H1 (cell line): ENCODE measurements around the gene CBLC. TPM values are rescaled to one million over a fixed set of nuclear protein-coding genes. Genes with fewer than 3 reads are reported as not detected.

Experiments used
- CTCF ChIA-PET: fragments of 300-600 bp; sonication (Branson Sonifier 250); formaldehyde crosslinking; loops from one replicate; lab custom pipeline; 2021; ENCODE audit not compliant: partially characterized antibody; lab: Charles Lee
- POLR2A ChIA-PET: fragments of 300-600 bp; sonication (Branson Sonifier 250); formaldehyde crosslinking; loops from one replicate; lab custom pipeline; 2021; ENCODE audit warnings: inconsistent platforms; ENCODE audit not compliant: partially characterized antibody; lab: Charles Lee
- DNase-seq, 2 experiments: peaks; one replicate each; pipeline versions ENCODE4 v3.0.0 to v3.0.0-alpha.2; 2010 to 2022; ENCODE audit warnings: low spot score in 2 of 2, low read depth in 1 of 2, mixed read lengths in 1 of 2
- FAIRE-seq: peaks from 2 replicates; lab custom pipeline; 2011; peaks lifted over from hg19 to GRCh38; lab: Jason Lieb, UNC
- H2AFZ ChIP-seq: 2 replicates; pipeline ENCODE4 v1.8.1; 2012; ENCODE audit warnings: low read length, inconsistent platforms
- H2AK5ac ChIP-seq: 2 replicates; pipeline ENCODE4 v1.6.1; 2013; ENCODE audit warnings: low read depth, low read length
- H2BK120ac ChIP-seq: replicated peaks from 2 replicates; pipeline ENCODE3; 2013; ENCODE audit warnings: low read depth, low read length, inconsistent platforms
- H2BK12ac ChIP-seq: 2 replicates; pipeline ENCODE4 v1.6.1; 2013; ENCODE audit warnings: low read depth, low read length
- H2BK15ac ChIP-seq: 2 replicates; pipeline ENCODE4 v1.6.1; 2013; ENCODE audit warnings: low read length
- H2BK20ac ChIP-seq: 2 replicates; pipeline ENCODE4 v1.6.1; 2013; ENCODE audit warnings: low read length
- H2BK5ac ChIP-seq: 2 replicates; pipeline ENCODE4 v1.6.1; 2013; ENCODE audit warnings: low read depth, low read length
- H3K14ac ChIP-seq: 2 replicates; pipeline ENCODE4 v1.6.1; 2013; ENCODE audit warnings: inconsistent platforms; ENCODE audit not compliant: insufficient read length
- H3K18ac ChIP-seq: 2 replicates; pipeline ENCODE4 v1.6.1; 2013; ENCODE audit warnings: low read length; ENCODE audit errors: extremely low read depth
- H3K23ac ChIP-seq: 2 replicates; pipeline ENCODE4 v1.6.1; 2013; ENCODE audit warnings: inconsistent platforms; ENCODE audit not compliant: insufficient read length
- H3K23me2 ChIP-seq: 2 replicates; pipeline ENCODE4 v1.6.1; 2013; ENCODE audit warnings: low read depth, low read length
- H3K27ac ChIP-seq: 2 replicates; pipeline ENCODE4 v1.6.1; 2011; ENCODE audit warnings: low read depth, low read length, inconsistent platforms
- H3K27me3 ChIP-seq, 4 experiments: replicated peaks in 1 of 4; 1 replicate in 1 of 4; 2 replicates in 3 of 4; pipeline versions ENCODE4 v1.6.1 to v1.8.1; 2011 to 2013; ENCODE audit warnings: low read length in 3 of 4, mild to moderate bottlenecking in 3 of 4, inconsistent platforms in 2 of 4, mixed read lengths in 2 of 4, moderate library complexity in 1 of 4; ENCODE audit not compliant: control insufficient read depth in 3 of 4, insufficient read depth in 3 of 4; ENCODE audit errors: extremely low read depth in 1 of 4
- H3K36me3 ChIP-seq, 4 experiments: 2 replicates each; pipeline versions ENCODE4 v1.6.1 to v1.8.1; 2011 to 2013; ENCODE audit warnings: mild to moderate bottlenecking in 4 of 4, low read length in 3 of 4, moderate library complexity in 2 of 4, control low read depth in 1 of 4, inconsistent platforms in 1 of 4; ENCODE audit not compliant: insufficient read depth in 4 of 4, control insufficient read depth in 2 of 4
- H3K4ac ChIP-seq: replicated peaks from 2 replicates; pipeline ENCODE3; 2013; ENCODE audit warnings: low read length, low read depth, mixed read lengths, inconsistent platforms; ENCODE audit not compliant: insufficient read length
- H3K4me1 ChIP-seq, 4 experiments: replicated peaks in 1 of 4; 1 replicate in 1 of 4; 2 replicates in 3 of 4; pipeline versions ENCODE4 v1.6.1 to v1.8.1; 2011 to 2013; ENCODE audit warnings: low read length in 3 of 4, inconsistent platforms in 2 of 4, mixed read lengths in 1 of 4; ENCODE audit not compliant: insufficient read depth in 4 of 4, control insufficient read depth in 3 of 4
- H3K4me2 ChIP-seq, 2 experiments: 2 replicates each; pipeline versions ENCODE4 v1.6.1 to v1.8.1; 2011 to 2013; ENCODE audit warnings: low read depth in 2 of 2, low read length in 2 of 2, control low read depth in 1 of 2, inconsistent platforms in 1 of 2, mild to moderate bottlenecking in 1 of 2; ENCODE audit not compliant: insufficient read depth in 1 of 2
- H3K4me3 ChIP-seq, 4 experiments: fragments of 200-600, 300-600 bp in 1 of 4; sonication (generic), shearing (Covaris generic), sonication (Bioruptor Twin) in 1 of 4; 2 replicates each; pipeline versions ENCODE4 v1.5.1 to v1.8.1; 2011 to 2016; ENCODE audit warnings: low read length in 4 of 4, low read depth in 3 of 4, control low read depth in 2 of 4, inconsistent platforms in 2 of 4, mild to moderate bottlenecking in 2 of 4, mixed read lengths in 1 of 4, moderate library complexity in 1 of 4; ENCODE audit not compliant: insufficient read depth in 2 of 4; ENCODE audit errors: extremely low read depth in 1 of 4
- H3K56ac ChIP-seq: replicated peaks from 2 replicates; pipeline ENCODE3; 2013; ENCODE audit warnings: low read depth, mild to moderate bottlenecking, mixed read lengths, low read length, inconsistent platforms; ENCODE audit not compliant: insufficient read length
- H3K79me1 ChIP-seq: 2 replicates; pipeline ENCODE4 v1.6.1; 2013; ENCODE audit warnings: low read depth, low read length, control low read depth
- H3K79me2 ChIP-seq, 2 experiments: 2 replicates each; pipeline versions ENCODE4 v1.6.1 to v1.8.1; 2012 to 2013; ENCODE audit warnings: low read length in 2 of 2, mild to moderate bottlenecking in 2 of 2, inconsistent platforms in 1 of 2; ENCODE audit not compliant: insufficient read depth in 2 of 2, control insufficient read depth in 1 of 2
- H3K9ac ChIP-seq, 4 experiments: replicated peaks in 1 of 4; 1 replicate in 1 of 4; 2 replicates in 3 of 4; pipeline versions ENCODE4 v1.6.1 to v1.8.1; 2011 to 2013; ENCODE audit warnings: low read depth in 3 of 4, low read length in 3 of 4, control low read depth in 2 of 4, mild to moderate bottlenecking in 2 of 4, moderate library complexity in 2 of 4, inconsistent platforms in 1 of 4; ENCODE audit errors: extremely low read depth in 1 of 4
- H3K9me3 ChIP-seq, 2 experiments: 2 replicates each; pipeline versions ENCODE4 v1.6.1 to v1.8.1; 2012 to 2013; ENCODE audit warnings: mild to moderate bottlenecking in 2 of 2, moderate library complexity in 2 of 2, control low read depth in 1 of 2, inconsistent platforms in 1 of 2, low read depth in 1 of 2, low read length in 1 of 2, mixed read lengths in 1 of 2; ENCODE audit not compliant: insufficient read depth in 2 of 2
- H4K20me1 ChIP-seq, 2 experiments: replicated peaks in 1 of 2; 2 replicates each; pipeline versions ENCODE3 to v1.8.1; 2011 to 2013; ENCODE audit warnings: inconsistent platforms in 2 of 2, low read length in 2 of 2, mild to moderate bottlenecking in 1 of 2; ENCODE audit not compliant: insufficient read depth in 2 of 2, control insufficient read depth in 1 of 2
- H4K5ac ChIP-seq: 2 replicates; pipeline ENCODE4 v1.6.1; 2013; ENCODE audit warnings: low read length, low read depth, mixed read lengths, inconsistent platforms; ENCODE audit not compliant: insufficient read length
- H4K8ac ChIP-seq: 2 replicates; pipeline ENCODE4 v1.8.0; 2013; ENCODE audit warnings: mild to moderate bottlenecking, moderate library complexity, low read length, inconsistent platforms; ENCODE audit not compliant: insufficient read depth; ENCODE audit errors: extremely low read depth
- H4K91ac ChIP-seq: replicated peaks from 2 replicates; pipeline ENCODE3; 2013; ENCODE audit warnings: low read length, mixed read lengths, inconsistent platforms; ENCODE audit not compliant: insufficient read length
- ASH2L ChIP-seq: fragments of 200-600, 300-600 bp; sonication (generic); IDR thresholded peaks from one replicate; pipeline ENCODE4 v1.7.1; 2017; ENCODE audit warnings: low read length
- BCL11A ChIP-seq, 2 experiments: IDR thresholded peaks; one replicate each; pipeline ENCODE4 v1.6.1; 2011; ENCODE audit warnings: low read depth in 2 of 2, low read length in 2 of 2, mild to moderate bottlenecking in 2 of 2
- HDAC2 ChIP-seq, 2 experiments: fragments of 300-600 bp in 1 of 2; sonication (generic) in 1 of 2; IDR thresholded peaks; 2 replicates each; pipeline ENCODE4 v1.6.1; 2011 to 2012; ENCODE audit warnings: low read depth in 2 of 2, low read length in 2 of 2, mild to moderate bottlenecking in 2 of 2, moderate library complexity in 2 of 2, borderline replicate concordance in 1 of 2, inconsistent platforms in 1 of 2
- KDM1A ChIP-seq: fragments of 200-600, 300-600 bp; sonication (generic); IDR thresholded peaks from 2 replicates; pipeline ENCODE4 v1.7.1; 2016; ENCODE audit warnings: mild to moderate bottlenecking, low read length, borderline replicate concordance
- MAX ChIP-seq: IDR thresholded peaks from 2 replicates; pipeline ENCODE4 v1.6.1; 2012; ENCODE audit warnings: inconsistent platforms
- POLR2A ChIP-seq, 2 experiments: IDR thresholded peaks; 1 replicate in 1 of 2; 2 replicates in 1 of 2; pipeline ENCODE4 v1.6.1; 2011; ENCODE audit warnings: low read depth in 2 of 2, low read length in 2 of 2, mild to moderate bottlenecking in 2 of 2; ENCODE audit errors: control extremely low read depth in 1 of 2
- SUZ12 ChIP-seq: fragments of 200-600 bp; sonication (generic); IDR thresholded peaks from 2 replicates; pipeline ENCODE4 v1.6.1; 2012; ENCODE audit warnings: mild to moderate bottlenecking, inconsistent platforms, low read length, moderate library complexity, mixed read lengths
- TAF1 ChIP-seq: IDR thresholded peaks from 2 replicates; pipeline ENCODE4 v1.6.1; 2011; ENCODE audit warnings: mild to moderate bottlenecking, low read depth, low read length
- WGBS, 2 experiments: shearing (Covaris generic) in 1 of 2; methylation state at CpG; one replicate each; pipeline versions ENCODE4 v1.1.6 to v1.1.7; 2013 to 2015; ENCODE audit warnings: low lambda C conversion rate in 2 of 2, mixed read lengths in 2 of 2, inconsistent platforms in 1 of 2, low coverage in 1 of 2, missing lambda C conversion rate in 1 of 2; ENCODE audit not compliant: insufficient replicate concordance in 2 of 2, insufficient coverage in 1 of 2, insufficient read length in 1 of 2; ENCODE audit errors: extremely low coverage in 1 of 2, missing lambda C conversion rate in 1 of 2; 5-methylcytosine and 5-hydroxymethylcytosine counted together
- polyA plus RNA-seq, 7 experiments: library from polyadenylated mRNA; depleted of rRNA in 3 of 7; stranded (reverse) in 5 of 7; unstranded in 2 of 7; fragments of >200 nt in 5 of 7; fragments of 200-250 nt in 2 of 7; gene quantifications; 1 replicate in 5 of 7; 2 replicates in 1 of 7; 4 replicates in 1 of 7; pipeline versions ENCODE4 v1.2.1 to v1.2.3, GENCODE V29; 2011 to 2013; ENCODE audit warnings: missing spikeins in 2 of 7, mixed read lengths in 2 of 7
- total RNA-seq: library from RNA; stranded (reverse); fragmentation: NEBNext Ultra II Directional; extraction: Animal tissue kit (Norgen Biotek cat#: 25700); gene quantifications from 2 replicates; pipeline ENCODE4 v1.2.1, GENCODE V29; 2021

The CBLC gene
- total and polyA plus RNA-seq, 2 of the 8 experiments (the other 6 are each of a cell fraction or from before 2014, with no cell fraction given): 17.4 to 35.7 TPM

DNA sequence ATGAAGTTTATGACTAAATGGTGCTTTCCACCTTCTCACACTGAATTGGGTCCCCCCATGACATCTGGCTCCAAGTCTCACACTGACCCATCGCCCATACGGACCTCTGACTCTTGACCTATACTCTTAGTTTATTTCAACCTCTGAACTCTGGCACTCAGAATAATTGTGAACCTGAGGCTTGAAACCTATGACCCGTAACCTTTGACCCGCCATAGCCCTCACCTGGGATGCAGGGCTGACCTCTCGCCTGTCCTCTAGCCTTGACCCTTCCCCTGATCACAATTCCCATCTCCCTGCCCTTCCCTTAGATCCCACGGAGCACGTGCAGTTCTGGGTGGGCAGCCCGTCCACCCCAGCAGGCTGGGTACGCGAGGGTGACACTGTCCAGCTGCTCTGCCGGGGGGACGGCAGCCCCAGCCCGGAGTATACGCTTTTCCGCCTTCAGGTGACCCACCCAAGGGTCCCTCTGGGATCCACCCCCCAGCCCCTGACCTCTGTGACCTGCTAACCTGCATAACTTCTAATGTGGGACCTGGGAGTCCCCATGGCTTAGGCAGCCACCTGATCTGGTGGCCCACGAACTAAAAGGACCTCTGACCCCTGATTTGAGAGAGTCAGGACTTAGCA lies 36.3 kb downstream of the CBLC start:
- H3K36me3 ChIP-seq: peaks cover 9 to 31% (median 21%) of the 10 kb centered on the region in 4 experiments; a peak in 5 of 8 replicates
- H3K27ac ChIP-seq: no peak overlapping the region
- DNase-seq: no peak
- H2BK120ac ChIP-seq: no peak overlapping the region
- CTCF ChIA-PET: interaction anchor here (1.2 to 1.3 kb wide), 2 partner anchors 8 to 24 kb away, joined by 3 to 4 read pairs; no protein-coding TSS in a partner anchor
- H2BK20ac ChIP-seq: no peak overlapping the region
- no peak overlapping the region for H2BK5ac ChIP-seq
- H3K23me2 ChIP-seq: no peaks in the 10 kb centered on the region; the same call in 1 of the 2 replicates
- H3K4ac ChIP-seq: no peak overlapping the region
- H2AFZ ChIP-seq: no peak overlapping the region
- peaks cover 8 to 12% of the 10 kb centered on the region in 2 experiments for H4K20me1 ChIP-seq
- H3K4me1 ChIP-seq: peaks cover 4 to 18% (median 10%) of the 10 kb centered on the region in 4 experiments
- no peak for FAIRE-seq
- peaks cover 0 to 2% (median under 1%) of the 10 kb centered on the region in 4 experiments; a peak in 3 of 7 replicates for H3K27me3 ChIP-seq
- no peak overlapping the region for H3K23ac ChIP-seq
- no peak overlapping the region for H4K5ac ChIP-seq
- TF ChIP-seq MAX (no peak), TAF1 (no peak), SUZ12 (no peak), HDAC2 (IDR thresholded peaks at IDR 0.05; ENCODE audit: borderline replicate concordance in 1 of 2, low read depth in 2 of 2, low read length in 2 of 2) (no peak), POLR2A (IDR thresholded peaks at IDR 0.05; ENCODE audit: control extremely low read depth in 1 of 2, low read depth in 2 of 2, low read length in 2 of 2) (no peak), BCL11A (IDR thresholded peaks at IDR 0.05; ENCODE audit: low read depth in 2 of 2, low read length in 2 of 2) (no peak), ASH2L (no peak), KDM1A (no peak)
- no peak overlapping the region for H4K91ac ChIP-seq
- H2AK5ac ChIP-seq: no peak overlapping the region
- H3K79me2 ChIP-seq: no peaks in the 10 kb centered on the region
- H3K4me2 ChIP-seq: no peak overlapping the region
- H3K9ac ChIP-seq: no peak overlapping the region
- H3K4me3 ChIP-seq: no peak overlapping the region
- H4K8ac ChIP-seq: no peak overlapping the region
- 96% methylated on average over 16 of the region's 16 CpGs; no CpG with 5 or more reads in 1 of the 2 experiments for WGBS, 2 experiments
- POLR2A ChIA-PET: interaction anchor here (6.0 kb wide), 1 partner anchor 9 kb away, joined by 37 read pairs; no protein-coding TSS in a partner anchor
- H3K56ac ChIP-seq: no peak overlapping the region
- no peak overlapping the region for H3K14ac ChIP-seq
- H2BK12ac ChIP-seq: no peak overlapping the region
- H3K18ac ChIP-seq: no peak overlapping the region
- no peaks in the 10 kb centered on the region for H3K9me3 ChIP-seq
- peaks cover 2% of the 10 kb centered on the region; the same call in 1 of the 2 replicates for H3K79me1 ChIP-seq
- H2BK15ac ChIP-seq: no peak overlapping the region
